A549 (cell line): ENCODE results near the gene SLIT1. TPM values are rescaled to one million over a fixed set of nuclear protein-coding genes. Genes with fewer than 3 reads are reported as not detected.

ENCODE experiments used
- ATAC-seq, 2 experiments: fragments of 200-7000 bp in 1 of 2; fragments of >200 bp in 1 of 2; cut with Nextera tagmentation in 1 of 2; cut with Tn5 transposase in 1 of 2; 3 replicates each; pipeline versions ENCODE4 v1.8.0 to v1.9.1; 2018 to 2020; ENCODE audit warnings: mild to moderate bottlenecking in 1 of 2, moderate library complexity in 1 of 2
- CTCF ChIA-PET: fragments of 300-600 bp; sonication (Branson Sonifier 250); formaldehyde crosslinking; extraction: SDS; loops from one replicate; lab custom pipeline; 2021; ENCODE audit warnings: antibody characterized with exemption, inconsistent platforms; lab: Yijun Ruan, JAX
- POLR2A ChIA-PET: fragments of 350-600 bp; formaldehyde crosslinking; extraction: SDS; loops from one replicate; lab custom pipeline; 2021; ENCODE audit warnings: antibody characterized with exemption, inconsistent platforms; lab: Yijun Ruan, JAX
- DNase-seq, 2 experiments: peaks; one replicate each; pipeline versions ENCODE4 v3.0.0 to v3.0.0-alpha.2; 2011 to 2016; ENCODE audit warnings: low read depth in 1 of 2, low spot score in 1 of 2
- FAIRE-seq: peaks from 2 replicates; lab custom pipeline; 2011; peaks lifted over from hg19 to GRCh38; lab: Jason Lieb, UNC
- H3K27ac ChIP-seq, 2 experiments: fragments of >200 bp; sonication (Bioruptor Twin); formaldehyde crosslinking; 3 replicates each; pipeline ENCODE4 v1.5.1; 2016 to 2017
- H3K4me1 ChIP-seq: fragments of >200 bp; sonication (Bioruptor Twin); formaldehyde crosslinking; 3 replicates; pipeline ENCODE4 v1.6.1; 2016
- H3K4me2 ChIP-seq: fragments of >200 bp; sonication (Bioruptor Twin); formaldehyde crosslinking; 3 replicates; pipeline ENCODE4 v1.6.1; 2016
- H3K4me3 ChIP-seq: fragments of >200 bp; sonication (Bioruptor Twin); formaldehyde crosslinking; 3 replicates; pipeline ENCODE4 v1.5.1; 2016
- H3K9me3 ChIP-seq: fragments of >200 bp; sonication (Bioruptor Twin); formaldehyde crosslinking; 3 replicates; pipeline ENCODE4 v1.6.1; 2016
- BCL3 ChIP-seq: fragments of >200 bp; sonication (Bioruptor Twin); formaldehyde crosslinking; IDR thresholded peaks from 3 replicates; pipeline ENCODE4 v1.6.1; 2016
- BHLHE40 ChIP-seq: IDR thresholded peaks from 2 replicates; pipeline ENCODE4 v1.6.1; 2012; ENCODE audit warnings: low read depth, low read length, inconsistent platforms
- CEBPB ChIP-seq, 2 experiments: fragments of >200 bp in 1 of 2; sonication (Bioruptor Twin) in 1 of 2; formaldehyde crosslinking in 1 of 2; IDR thresholded peaks; 2 replicates each; pipeline ENCODE4 v1.6.1; 2012 to 2016
- CHD2 ChIP-seq: fragments of 150-350 bp; IDR thresholded peaks from 2 replicates; pipeline ENCODE4 v1.6.1; 2014; ENCODE audit warnings: low read length; ENCODE audit not compliant: partially characterized antibody
- E2F6 ChIP-seq: IDR thresholded peaks from 2 replicates; pipeline ENCODE4 v1.6.1; 2012; ENCODE audit warnings: low read depth, borderline replicate concordance
- EHMT2 ChIP-seq: fragments of 200-600 bp; sonication (generic); IDR thresholded peaks from 2 replicates; pipeline ENCODE4 v1.6.1; 2016; ENCODE audit warnings: antibody characterized with exemption, low read depth, mild to moderate bottlenecking, moderate library complexity
- EP300 ChIP-seq, 2 experiments: fragments of >200 bp; sonication (Bioruptor Twin); formaldehyde crosslinking; IDR thresholded peaks; 2 replicates in 1 of 2; 3 replicates in 1 of 2; pipeline ENCODE4 v1.6.1; 2016 to 2017
- FOSB ChIP-seq: fragments of 250-450 bp; sonication (Bioruptor Pico); IDR thresholded peaks from 2 replicates; pipeline ENCODE4 v1.5.0; 2020; ENCODE audit warnings: mild to moderate bottlenecking, moderate library complexity
- GATA3 ChIP-seq: IDR thresholded peaks from 2 replicates; pipeline ENCODE4 v1.6.1; 2012; ENCODE audit warnings: borderline replicate concordance
- HES2 ChIP-seq: fragments of >200 bp; sonication (Bioruptor Twin); formaldehyde crosslinking; IDR thresholded peaks from 2 replicates; pipeline ENCODE4 v1.6.1; 2016
- HOXA7 ChIP-seq: fragments of 250-450 bp; sonication (Bioruptor Pico); IDR thresholded peaks from 2 replicates; pipeline ENCODE4 v1.5.0; 2020; ENCODE audit warnings: mild to moderate bottlenecking, moderate library complexity
- HOXB5 ChIP-seq: fragments of 250-450 bp; sonication (Bioruptor Pico); IDR thresholded peaks from 2 replicates; pipeline ENCODE4 v1.5.0; 2020; ENCODE audit warnings: mild to moderate bottlenecking, moderate library complexity
- KDM1A ChIP-seq: fragments of 200-600 bp; sonication (generic); IDR thresholded peaks from 2 replicates; pipeline ENCODE4 v1.6.1; 2016; ENCODE audit warnings: low read depth, mild to moderate bottlenecking
- MAFK ChIP-seq: fragments of 450-650 bp; IDR thresholded peaks from 2 replicates; pipeline ENCODE4 v1.6.1; 2014; ENCODE audit not compliant: partially characterized antibody
- MAX ChIP-seq: IDR thresholded peaks from 2 replicates; pipeline ENCODE4 v1.6.1; 2012
- MYC ChIP-seq: IDR thresholded peaks from 2 replicates; pipeline ENCODE4 v1.6.1; 2012; ENCODE audit warnings: mild to moderate bottlenecking, inconsistent platforms, low read length, improper control_type of control experiment, borderline replicate concordance
- NFE2L2 ChIP-seq: fragments of 150-350 bp; conservative IDR thresholded peaks from 2 replicates; pipeline ENCODE4 v1.6.1; 2014; ENCODE audit warnings: low read length
- NR3C1 ChIP-seq: fragments of >200 bp; sonication (Bioruptor Twin); formaldehyde crosslinking; IDR thresholded peaks from 3 replicates; pipeline ENCODE4 v1.6.1; 2017
- POLR2A ChIP-seq: IDR thresholded peaks from 2 replicates; pipeline ENCODE4 v1.6.1; 2012; ENCODE audit warnings: mild to moderate bottlenecking, low read length
- RAD21 ChIP-seq, 2 experiments: fragments of >200 bp in 1 of 2; sonication (Bioruptor Twin) in 1 of 2; formaldehyde crosslinking in 1 of 2; IDR thresholded peaks in 1 of 2; conservative IDR thresholded peaks in 1 of 2; 2 replicates in 1 of 2; 3 replicates in 1 of 2; pipeline ENCODE4 v1.6.1; 2012 to 2018; ENCODE audit warnings: inconsistent platforms in 1 of 2
- RFX5 ChIP-seq: fragments of 450-650 bp; IDR thresholded peaks from 2 replicates; pipeline ENCODE4 v1.7.1; 2014; ENCODE audit warnings: antibody characterized with exemption, mild to moderate bottlenecking, moderate library complexity
- RNF2 ChIP-seq: fragments of 200-600 bp; sonication (generic); IDR thresholded peaks from 2 replicates; pipeline ENCODE4 v1.6.1; 2016; ENCODE audit warnings: low read depth, mild to moderate bottlenecking, antibody characterized with exemption, moderate library complexity, borderline replicate concordance
- SMC3 ChIP-seq: fragments of >200 bp; sonication (Bioruptor Twin); formaldehyde crosslinking; IDR thresholded peaks from 3 replicates; pipeline ENCODE4 v1.6.1; 2018; ENCODE audit warnings: inconsistent platforms
- SREBF2 ChIP-seq: fragments of 450-650 bp; IDR thresholded peaks from 2 replicates; pipeline ENCODE4 v1.6.1; 2014; ENCODE audit warnings: mild to moderate bottlenecking, moderate library complexity
- TFCP2L1 ChIP-seq: fragments of 250-450 bp; sonication (Bioruptor Pico); IDR thresholded peaks from 2 replicates; pipeline ENCODE4 v1.5.0; 2021; ENCODE audit warnings: mild to moderate bottlenecking
- TP53 ChIP-seq: fragments of 250-450 bp; sonication (Bioruptor Pico); IDR thresholded peaks from 2 replicates; pipeline ENCODE4 v1.5.0; 2021; ENCODE audit warnings: mild to moderate bottlenecking, moderate library complexity
- ZC3H11A ChIP-seq: fragments of 450-650 bp; IDR thresholded peaks from 2 replicates; pipeline ENCODE4 v1.6.1; 2014; ENCODE audit warnings: antibody characterized with exemption, mild to moderate bottlenecking
- WGBS: methylation state at CpG from one replicate; pipeline ENCODE4 v1.1.6; 2017; ENCODE audit errors: missing lambda C conversion rate; 5-methylcytosine and 5-hydroxymethylcytosine counted together
- polyA plus RNA-seq, 4 experiments: library from polyadenylated mRNA; depleted of rRNA in 3 of 4; stranded (reverse); fragments of >200 nt; fragmentation: RNase III in 1 of 4; extraction: RNeasy Plus Mini Kit Qiagen cat#74134 plus additional on column Dnase treatment in 1 of 4; gene quantifications; 2 replicates in 3 of 4; 3 replicates in 1 of 4; pipeline ENCODE4 v1.2.3, GENCODE V29; 2011 to 2017

Gene SLIT1
- polyA plus RNA-seq, 2 of the 4 experiments (the other 2 are of a cell fraction) = 0.05 to 0.09 TPM

GRCh38 chr10:96999337-96999736 lies 186.4 kb downstream of the SLIT1 start (continued):
- no peak for TF ChIP-seq EHMT2

GRCh38 chr10:96998329-96998888 lies 187.3 kb downstream of the SLIT1 start:
- H3K4me1 ChIP-seq = peaks cover 12% of the 10 kb centered on the region
- ChIA-PET POLR2A (no interaction called here), CTCF (interaction anchor here (0.8 to 1.3 kb wide), 2 partner anchors 27 to 39 kb away, joined by 3 read pairs; no protein-coding TSS in a partner anchor)
- no peak overlapping the region for H3K4me3 ChIP-seq
- H3K4me2 ChIP-seq = no peak overlapping the region
- FAIRE-seq (no peak), DNase-seq (no peak), ATAC-seq (no peak)
- H3K27ac ChIP-seq = no peak overlapping the region
- no peaks in the 10 kb centered on the region for H3K9me3 ChIP-seq
- no peak for TF ChIP-seq BHLHE40
- TF ChIP-seq MAFK = peak; percentile 66
- WGBS = 83% methylated on average over 14 of the region's 14 CpGs

- ATAC-seq = no peak
- TF ChIP-seq POLR2A = no peak
- TF ChIP-seq KDM1A = no peak
- TF ChIP-seq BCL3 = no peak
- no peak for TF ChIP-seq RFX5
- no peak for TF ChIP-seq E2F6
- TF ChIP-seq TP53 (CRISPR knock-in tag) = no peak
- no peak for TF ChIP-seq FOSB
- no peak for TF ChIP-seq NR3C1
- no peak for TF ChIP-seq ZC3H11A
- TF ChIP-seq RNF2 = no peak
- TF ChIP-seq HOXA7 (CRISPR knock-in tag) = no peak
- no peak for TF ChIP-seq GATA3
- no peak for TF ChIP-seq BHLHE40
- TF ChIP-seq TFCP2L1 = no peak
- no peak for TF ChIP-seq HOXB5
- TF ChIP-seq MYC = no peak
- TF ChIP-seq RAD21 (conservative IDR thresholded peaks at IDR 0.05 in 1 of 2, IDR thresholded peaks at IDR 0.05 in 1 of 2) = no peak
- TF ChIP-seq CHD2 = no peak
- no peak for TF ChIP-seq SMC3
- no peak for TF ChIP-seq SREBF2
- CTCF ChIA-PET = interaction anchor here (0.9 to 1.3 kb wide), 2 partner anchors 14 to 29 kb away, joined by 3 read pairs; no protein-coding TSS in a partner anchor
- POLR2A ChIA-PET = no interaction called here
- DNase-seq = no peak
- Histone ChIP-seq H3K4me1 (peaks cover 16% of the 10 kb centered on the region), H3K27ac (no peak overlapping the region), H3K4me3 (no peak overlapping the region), H3K4me2 (no peak overlapping the region), H3K9me3 (no peaks in the 10 kb centered on the region)
- WGBS = 86% methylated on average over 6 of the region's 6 CpGs
- no peak for FAIRE-seq
Observed at GRCh38 chr10:96996275-96996965, 189.3 kb downstream of the SLIT1 start.

- WGBS = 95% methylated on average over 4 of the region's 4 CpGs
- ATAC-seq (no peak), DNase-seq (no peak), FAIRE-seq (no peak)
- ChIA-PET CTCF (interaction anchor here (0.8 to 1.3 kb wide), 3 partner anchors 13 to 37 kb away, joined by 3 to 4 read pairs (median 3); no protein-coding TSS in a partner anchor), POLR2A (no interaction called here)
- no peak overlapping the region for H3K4me2 ChIP-seq
- H3K27ac ChIP-seq = no peak overlapping the region
- H3K4me3 ChIP-seq = no peak overlapping the region
- peaks cover 16% of the 10 kb centered on the region for H3K4me1 ChIP-seq
- TF ChIP-seq EP300 (IDR thresholded peaks at IDR 0.05) (no peak), TP53 (CRISPR knock-in tag) (no peak), HES2 (no peak), POLR2A (no peak), NFE2L2 (no peak), MAX (no peak), FOSB (no peak), CEBPB (IDR thresholded peaks at IDR 0.05) (no peak)
- H3K9me3 ChIP-seq = no peaks in the 10 kb centered on the region
Observed at GRCh38 chr10:96995851-96996250, 189.9 kb downstream of the SLIT1 start.
